Endometrium (tissue), 2 donors: ENCODE results near the gene DCLK1.

Experiments
- FAIRE-seq: peaks from 2 replicates; lab custom pipeline; 2012; peaks lifted over from hg19 to GRCh38; lab: Jason Lieb, UNC
- donor health status: control.
- donor health status: control.

Gene DCLK1

DNA sequence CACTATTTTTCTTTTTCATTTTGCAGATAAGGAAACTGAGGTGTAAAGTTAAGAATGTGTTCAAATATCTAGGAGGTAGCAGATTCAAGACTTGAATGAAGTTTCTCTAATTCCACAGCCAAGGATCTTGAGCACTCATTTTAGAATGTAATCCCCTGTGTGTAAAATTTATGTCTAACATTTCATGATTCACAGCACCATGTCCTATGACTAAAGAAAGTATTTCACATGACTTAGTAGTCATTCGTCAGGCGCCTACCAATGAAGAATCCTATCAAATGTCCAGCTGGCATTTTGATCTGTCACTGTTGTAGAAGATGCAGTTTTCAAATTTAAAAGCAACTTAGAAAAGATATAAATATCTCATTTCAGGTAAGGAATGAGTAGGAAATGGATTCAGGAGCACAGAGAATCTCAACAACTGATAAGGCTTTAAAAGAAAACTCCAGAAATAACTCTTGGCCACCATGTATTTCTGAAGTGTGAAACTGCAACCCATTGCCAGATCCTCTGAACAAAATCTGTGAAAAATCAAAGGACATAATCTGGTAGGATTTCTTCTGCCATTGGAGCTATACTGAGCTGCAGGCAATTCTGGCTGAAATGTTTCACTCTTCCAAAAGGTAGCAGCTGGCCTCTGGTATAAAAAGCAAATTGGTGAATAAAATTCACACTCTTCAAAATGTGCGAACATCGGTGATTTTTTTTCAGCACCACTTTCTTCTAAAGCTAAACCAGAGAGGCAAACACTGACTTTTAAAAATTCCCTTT, 92.2 kb downstream of the DCLK1 start:
- no peak for FAIRE-seq

DNA sequence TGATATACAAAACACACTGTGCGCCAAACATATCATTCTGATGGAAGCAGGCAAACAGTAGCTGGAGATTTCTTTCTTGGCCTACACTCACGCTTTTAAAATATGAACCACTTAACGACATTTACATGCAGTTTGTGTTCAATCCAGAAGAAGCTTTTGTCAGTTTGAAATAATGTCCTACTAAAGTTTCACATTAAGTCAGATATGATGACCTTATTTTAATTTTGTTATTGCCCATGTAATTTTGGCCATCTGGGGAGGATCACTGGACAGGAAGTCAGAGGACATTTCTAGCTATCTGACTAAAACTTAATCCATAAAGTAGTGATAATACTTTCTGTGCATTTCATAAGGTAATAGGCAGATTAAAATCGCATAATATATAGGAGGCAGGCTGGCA, 98.1 kb downstream of the DCLK1 start:
- no peak for FAIRE-seq

DNA sequence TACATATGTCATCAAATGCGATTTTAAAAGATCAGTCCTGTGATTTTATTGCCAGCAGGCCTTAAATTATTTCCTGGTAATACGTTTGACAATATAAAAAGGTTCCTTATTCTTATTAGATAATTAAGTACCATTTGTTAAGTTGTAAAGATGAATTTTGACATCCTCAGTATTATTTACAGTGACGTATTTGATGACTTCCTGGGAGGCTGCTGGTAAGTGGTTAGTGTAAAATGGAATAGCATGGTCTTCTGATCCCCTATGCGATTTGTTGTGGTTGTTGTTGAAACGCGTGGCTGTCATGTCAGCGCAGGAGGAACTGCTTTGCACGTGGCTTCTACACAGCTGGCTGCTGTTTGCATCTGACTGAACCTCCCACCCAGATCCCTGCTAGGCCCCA, 99.7 kb downstream of the DCLK1 start:
- no peak for FAIRE-seq

DNA sequence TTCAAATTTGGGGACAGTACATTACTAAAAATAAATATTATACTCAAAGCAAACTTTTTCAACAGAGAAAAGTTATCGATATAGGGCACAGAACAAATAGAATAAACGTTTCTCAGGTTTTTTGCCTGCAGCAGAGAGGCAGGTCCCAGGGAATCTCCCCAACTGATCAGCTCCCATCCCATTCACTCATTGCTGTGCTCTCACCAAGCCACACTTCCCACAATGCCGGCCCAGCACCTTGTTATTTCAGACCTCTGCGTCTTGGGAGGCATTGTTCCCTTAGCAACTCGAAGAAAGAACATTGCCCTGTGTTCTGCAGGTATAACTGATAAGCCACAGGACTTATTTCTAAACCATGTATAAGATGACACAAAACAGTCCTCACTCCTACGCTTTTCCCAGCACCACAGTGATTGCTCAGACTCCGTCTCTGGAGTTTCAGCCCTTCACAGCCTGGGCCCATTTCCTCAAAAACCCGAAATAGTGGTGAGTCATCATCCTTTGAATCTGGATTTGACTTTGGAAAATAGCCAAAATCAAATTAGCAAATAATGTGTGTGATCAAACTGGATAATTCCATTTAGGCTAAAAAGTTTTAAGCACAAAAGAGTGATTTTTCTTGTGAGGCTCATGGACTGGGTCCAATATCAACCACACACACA, 100.4 kb downstream of the DCLK1 start:
- peak; percentile 33 for FAIRE-seq

DNA sequence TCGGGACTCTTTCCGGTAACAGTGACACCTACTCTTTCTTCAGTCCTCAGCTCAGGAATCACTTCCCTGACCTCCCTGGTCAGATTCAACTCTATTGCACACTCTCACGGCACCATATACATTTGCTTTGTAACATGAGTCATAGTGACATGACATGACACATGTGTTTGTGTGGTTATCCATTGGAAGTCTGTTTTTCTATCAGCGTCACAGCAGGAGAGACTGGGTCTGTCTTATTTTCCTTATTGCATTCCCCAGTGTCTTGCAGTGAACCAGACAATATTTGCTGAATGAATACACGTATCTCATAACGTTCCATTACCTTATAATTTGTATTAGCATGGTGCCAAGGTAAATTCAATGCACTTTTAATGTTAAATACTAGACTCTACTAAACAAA, 102.0 kb downstream of the DCLK1 start:
- no peak for FAIRE-seq

DNA sequence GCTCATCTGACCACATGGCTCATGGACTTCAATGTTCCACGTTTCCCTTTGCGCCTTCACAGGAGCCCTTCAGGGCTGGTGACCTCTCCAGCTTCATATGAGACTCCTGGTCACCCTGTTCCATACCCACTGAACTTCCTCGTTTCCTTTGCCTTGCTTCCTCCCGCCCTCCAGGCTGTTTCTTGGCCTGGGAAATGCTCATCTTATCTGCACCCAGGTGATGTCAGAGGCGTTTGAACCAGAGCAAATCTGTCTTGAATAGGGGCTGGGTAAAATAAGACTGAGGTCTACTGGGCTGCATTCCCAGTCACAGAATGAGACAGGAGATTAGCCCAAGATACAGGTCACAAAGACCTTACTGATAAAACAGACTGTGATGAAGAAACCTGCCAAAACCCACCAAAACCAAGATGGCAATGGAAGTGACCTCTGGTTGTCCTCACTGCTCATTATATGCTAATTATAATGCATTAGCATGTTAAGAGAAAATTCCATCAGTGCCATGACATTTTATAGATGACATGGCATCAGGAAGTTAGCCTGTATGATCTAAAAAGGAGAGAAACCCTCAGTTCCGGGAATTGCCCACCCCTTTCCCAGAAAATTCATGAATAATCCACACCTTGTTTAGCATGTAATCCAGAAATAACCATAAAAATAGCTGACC, 102.7 kb downstream of the DCLK1 start:
- FAIRE-seq, result no peak

DNA sequence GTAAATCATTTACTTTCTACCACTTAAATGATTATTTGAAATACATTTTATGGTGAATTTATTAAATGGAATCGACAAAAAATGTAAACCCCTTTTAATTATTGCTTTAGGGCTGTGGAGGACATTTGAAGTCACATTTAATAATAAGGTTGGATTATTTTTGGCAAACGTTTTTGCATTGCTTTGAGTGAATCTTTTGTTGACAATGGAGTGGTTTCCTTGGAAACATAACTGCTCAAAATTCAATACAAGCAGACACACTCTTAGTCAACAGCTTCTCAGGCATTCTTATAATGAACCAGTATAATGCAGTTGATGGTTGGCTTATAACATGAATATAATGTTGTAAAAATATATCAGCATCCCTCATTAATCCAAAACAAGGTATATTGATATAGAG, 104.7 kb downstream of the DCLK1 start:
- FAIRE-seq, result no peak

DNA sequence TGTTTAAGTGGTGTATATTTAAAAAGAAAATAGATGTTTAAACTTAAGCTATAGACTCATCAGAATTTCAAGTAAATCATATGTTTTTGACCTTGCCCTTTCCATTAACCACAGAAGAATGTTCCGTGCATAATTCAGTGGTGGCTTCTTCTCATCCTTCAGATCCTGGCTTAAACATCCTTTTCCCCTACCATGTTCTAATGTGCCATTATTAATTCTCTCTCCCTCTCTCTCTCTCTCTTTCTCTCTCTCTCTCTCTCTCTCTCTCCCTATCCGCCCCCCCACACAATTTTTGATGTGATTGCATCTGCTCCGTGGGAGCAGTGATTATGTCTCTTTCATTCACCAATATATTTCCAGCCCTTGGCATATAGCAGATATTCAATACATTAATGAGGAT, 116.4 kb downstream of the DCLK1 start:
- FAIRE-seq, result no peak

DNA sequence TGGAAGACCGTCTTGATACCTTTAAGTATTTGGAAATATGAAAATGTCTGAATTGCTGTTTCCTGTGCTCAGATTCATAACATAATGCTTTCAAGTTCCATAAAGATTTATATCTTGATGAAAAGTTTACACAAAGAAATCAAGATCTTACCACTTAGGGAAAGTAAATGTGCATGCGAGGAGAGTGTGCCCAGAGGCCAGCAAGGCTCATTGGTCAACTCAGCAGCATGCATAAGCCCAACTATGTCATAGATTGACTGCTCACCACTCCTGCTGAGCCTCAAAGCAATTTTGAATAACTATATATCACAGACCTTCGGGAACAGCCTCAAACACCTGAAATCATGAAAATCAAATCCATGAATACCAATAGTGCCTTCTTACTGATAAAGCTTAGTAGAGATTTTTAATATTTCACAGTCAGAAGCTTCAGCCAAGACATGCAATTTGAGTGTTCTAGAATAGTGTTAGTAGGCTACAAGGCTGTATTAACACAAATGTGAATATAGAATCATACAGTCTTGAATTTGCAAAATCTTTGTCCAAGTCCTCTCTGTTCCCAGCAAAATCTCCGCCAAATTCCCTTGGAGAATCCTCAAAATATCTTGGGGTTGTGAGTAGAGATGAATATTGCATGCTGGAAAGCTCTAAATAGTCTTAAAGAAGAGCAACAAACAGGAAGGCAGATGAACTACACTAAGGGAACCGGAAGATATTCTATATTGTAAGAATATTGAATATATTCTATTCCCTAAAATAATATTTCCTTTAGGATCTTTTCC, 124.1 kb downstream of the DCLK1 start:
- FAIRE-seq, result no peak

DNA sequence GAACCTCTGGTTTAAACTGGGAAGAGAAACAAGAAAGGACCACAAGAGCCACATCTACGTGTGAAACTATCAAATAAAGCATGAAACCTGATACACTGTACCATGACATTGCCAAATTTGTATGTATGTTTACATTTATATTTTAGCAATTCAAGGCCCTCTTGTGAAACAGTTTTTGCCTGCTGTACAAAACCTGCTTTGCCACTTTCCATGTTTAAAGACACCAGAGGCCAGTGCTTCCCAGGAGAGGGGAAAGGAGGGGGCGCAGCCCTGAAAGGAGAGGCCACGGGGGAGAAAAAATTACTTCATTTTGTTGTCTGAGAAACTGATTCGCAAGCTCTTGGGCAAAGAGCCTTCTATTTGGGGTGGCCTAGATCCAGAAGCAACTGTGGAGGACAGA, 124.8 kb downstream of the DCLK1 start:
- no peak for FAIRE-seq

DNA sequence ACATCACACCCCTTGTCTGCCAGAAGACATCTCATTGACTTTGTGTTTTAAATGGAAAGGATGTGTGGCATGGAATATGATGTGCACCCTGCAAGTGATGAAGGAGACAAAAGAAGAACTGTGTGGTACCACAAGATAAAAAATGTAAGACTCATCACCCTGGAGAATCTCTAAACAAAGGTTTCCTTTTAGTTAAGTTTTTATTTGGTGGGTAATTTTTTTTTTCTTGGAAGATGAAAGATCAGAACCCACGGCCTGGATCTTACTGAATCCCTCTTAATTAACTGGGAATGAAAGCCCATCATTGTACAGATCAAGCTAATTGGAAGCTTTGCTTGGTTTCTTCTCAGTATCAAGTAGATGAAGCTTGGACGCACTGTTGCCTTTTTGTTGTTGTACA, 129.6 kb downstream of the DCLK1 start:
- no peak for FAIRE-seq

DNA sequence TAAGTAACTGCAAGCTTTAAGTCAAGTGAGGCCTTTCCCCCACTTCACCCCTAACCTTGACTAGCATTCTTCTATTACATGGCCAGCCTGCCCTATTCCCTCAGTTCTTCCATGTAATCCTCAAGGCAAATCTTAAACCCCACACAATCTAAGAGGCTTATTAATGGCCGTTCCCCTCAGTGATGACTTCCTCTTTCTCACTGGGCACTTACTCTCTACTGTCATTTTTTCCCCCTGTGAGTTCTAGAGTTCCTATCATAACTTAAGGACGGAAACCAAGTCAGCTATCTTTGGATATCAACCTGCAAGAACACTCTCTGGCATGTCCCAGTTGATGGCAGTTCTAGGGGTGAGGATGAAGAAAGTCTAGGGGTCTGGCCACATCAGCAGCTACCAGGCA, 131.2 kb downstream of the DCLK1 start:
- no peak for FAIRE-seq

DNA sequence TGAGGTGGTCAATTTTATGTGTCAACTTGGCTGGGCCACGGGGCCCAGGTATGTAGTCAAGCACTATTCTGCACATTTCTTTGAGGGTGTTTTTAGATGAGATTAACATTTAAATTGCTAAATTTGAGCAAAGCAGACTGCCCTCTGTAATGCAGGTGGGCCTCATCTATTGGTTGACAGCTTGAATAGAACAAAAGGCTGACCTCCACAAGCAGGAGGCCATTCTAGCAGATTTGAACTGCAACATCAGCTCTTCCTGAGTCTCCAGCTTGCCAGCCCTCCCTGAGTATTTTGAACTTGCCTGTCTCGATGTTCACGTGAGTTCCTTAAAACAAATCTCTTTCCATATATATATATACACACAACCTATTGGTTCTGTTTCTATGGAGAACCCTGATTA, 134.8 kb downstream of the DCLK1 start:
- no peak for FAIRE-seq

DNA sequence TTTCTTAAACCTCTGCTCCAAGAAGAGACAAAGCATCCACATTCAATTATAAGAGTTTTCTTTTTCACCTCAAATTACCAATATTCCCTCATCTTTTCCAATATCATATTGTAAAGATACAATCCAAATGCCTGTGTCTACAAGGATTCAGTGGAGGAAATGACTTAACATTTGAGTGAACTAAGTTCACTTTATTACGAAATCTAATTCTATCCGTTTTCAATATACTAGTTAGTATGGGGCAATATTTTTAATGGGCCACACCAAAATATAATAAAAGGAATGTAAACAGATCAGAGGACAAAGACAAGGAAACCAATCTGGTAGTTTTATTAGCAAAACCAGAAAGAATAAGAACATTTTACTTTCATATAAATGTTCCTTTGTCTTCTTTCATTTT, 136.0 kb downstream of the DCLK1 start:
- no peak for FAIRE-seq

DNA sequence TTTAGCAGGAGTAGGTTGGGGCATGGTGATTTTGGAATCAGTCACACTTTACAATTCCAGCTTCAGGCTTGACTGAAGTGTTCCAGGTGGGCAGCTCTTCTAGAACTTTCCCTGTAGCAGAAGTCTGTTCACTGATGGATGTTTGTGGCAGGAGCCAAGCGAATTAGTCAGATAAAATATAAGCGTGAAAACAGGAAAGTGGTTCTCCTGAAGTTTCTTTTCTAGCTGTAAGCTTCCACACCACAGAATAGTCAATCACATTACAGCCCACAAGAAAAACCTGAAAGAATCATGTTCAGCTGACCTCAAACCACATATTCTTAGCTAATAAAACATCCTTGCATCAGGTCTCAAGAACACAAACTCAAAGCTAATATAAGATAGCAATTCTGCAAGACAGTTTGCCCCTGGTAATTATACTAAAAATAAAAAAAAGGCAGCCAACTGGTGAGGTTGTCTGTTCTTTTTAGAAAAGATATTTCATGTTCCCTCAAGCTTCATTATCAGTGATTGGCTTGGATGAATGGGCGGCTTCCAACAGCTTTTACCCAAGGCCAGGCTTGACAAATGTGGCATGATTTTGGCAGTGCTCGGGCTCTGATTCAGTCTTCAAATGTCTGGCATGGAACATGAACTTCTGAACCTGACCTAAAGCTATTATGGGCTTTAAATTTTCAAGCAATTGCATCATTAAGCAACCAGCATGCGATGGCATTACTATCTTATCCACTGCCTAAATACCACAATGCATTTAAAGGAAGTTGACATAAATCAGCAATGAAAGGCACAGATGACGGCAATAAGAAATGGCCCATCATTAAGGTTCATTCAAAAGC, 136.8 kb downstream of the DCLK1 start:
- no peak for FAIRE-seq

DNA sequence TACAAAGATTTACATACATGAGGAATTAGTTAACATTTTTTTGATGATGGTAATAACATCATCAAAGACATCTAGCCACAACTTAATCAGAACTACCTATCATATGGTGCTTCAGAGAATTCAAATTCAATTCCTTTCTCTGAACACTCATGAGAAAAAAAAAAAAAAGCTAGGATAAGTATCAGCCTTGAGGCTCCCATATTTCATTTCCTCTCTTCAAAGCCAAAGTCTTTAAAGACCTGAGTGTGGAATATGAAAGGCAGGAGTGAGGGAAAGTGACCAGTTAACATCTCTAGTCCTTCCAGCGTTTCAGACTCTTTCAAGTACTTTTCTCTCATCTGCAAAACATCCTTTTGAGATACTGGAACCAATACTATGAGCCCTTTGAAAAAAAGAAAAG, 137.5 kb downstream of the DCLK1 start:
- FAIRE-seq, result no peak

DNA sequence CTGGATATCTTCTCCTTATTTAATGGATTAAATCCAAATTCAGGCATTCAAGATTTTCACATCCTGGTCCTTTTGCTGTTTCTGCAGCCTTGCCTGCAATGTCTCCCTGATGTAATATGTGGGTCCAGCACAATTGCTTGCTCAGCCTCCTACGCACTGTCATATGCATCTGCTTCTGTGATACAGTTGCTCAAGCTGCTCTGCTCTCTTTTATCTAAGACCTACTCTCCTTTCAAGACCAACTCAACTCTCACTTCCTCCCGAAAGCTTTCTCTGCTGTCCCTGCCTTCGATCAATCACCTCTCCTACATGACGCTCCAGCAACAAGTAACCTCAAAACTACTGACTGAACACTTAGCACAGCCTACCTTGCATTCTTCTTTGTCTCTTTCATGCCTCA, 138.2 kb downstream of the DCLK1 start:
- no peak for FAIRE-seq

DNA sequence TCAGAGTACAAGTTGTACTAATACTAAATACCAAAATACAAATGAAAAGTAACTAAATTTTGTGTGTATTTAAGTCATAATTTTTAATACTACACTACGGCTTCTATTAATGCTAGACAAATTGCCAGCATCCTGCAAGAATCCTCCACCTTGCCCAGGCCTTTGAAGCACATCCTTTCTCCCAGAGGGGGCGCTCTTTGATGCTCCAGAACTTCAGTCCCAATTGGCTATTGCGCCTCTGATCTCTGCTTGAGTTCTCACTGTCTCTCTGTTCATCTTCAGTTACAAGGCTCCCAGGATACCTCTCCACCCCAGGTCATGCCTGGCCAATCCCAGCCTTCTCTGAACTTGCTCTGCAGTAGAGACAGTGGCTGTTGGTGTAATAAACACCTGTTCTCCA, 141.0 kb downstream of the DCLK1 start:
- no peak for FAIRE-seq

DNA sequence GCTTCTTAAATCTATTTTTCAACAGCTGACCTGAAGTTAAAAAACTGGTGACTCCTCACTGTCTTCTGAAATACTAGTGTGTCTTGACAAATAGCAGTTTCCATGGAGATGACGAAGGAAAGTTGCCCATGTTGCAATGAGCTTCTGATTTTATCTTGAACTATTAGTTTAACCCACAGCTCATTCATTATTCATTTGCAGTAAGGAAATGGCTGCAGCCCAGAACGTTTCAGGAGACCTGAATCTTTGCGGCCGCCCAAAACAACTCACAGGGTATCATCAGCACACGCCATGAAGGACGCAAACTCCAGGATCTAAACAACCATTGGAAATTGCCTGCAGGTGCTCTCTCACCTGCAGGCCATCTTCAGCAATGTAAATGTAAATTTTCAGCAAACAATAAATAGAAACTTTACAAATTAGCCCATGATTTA, 142.5 kb downstream of the DCLK1 start:
- FAIRE-seq, result no peak

DNA sequence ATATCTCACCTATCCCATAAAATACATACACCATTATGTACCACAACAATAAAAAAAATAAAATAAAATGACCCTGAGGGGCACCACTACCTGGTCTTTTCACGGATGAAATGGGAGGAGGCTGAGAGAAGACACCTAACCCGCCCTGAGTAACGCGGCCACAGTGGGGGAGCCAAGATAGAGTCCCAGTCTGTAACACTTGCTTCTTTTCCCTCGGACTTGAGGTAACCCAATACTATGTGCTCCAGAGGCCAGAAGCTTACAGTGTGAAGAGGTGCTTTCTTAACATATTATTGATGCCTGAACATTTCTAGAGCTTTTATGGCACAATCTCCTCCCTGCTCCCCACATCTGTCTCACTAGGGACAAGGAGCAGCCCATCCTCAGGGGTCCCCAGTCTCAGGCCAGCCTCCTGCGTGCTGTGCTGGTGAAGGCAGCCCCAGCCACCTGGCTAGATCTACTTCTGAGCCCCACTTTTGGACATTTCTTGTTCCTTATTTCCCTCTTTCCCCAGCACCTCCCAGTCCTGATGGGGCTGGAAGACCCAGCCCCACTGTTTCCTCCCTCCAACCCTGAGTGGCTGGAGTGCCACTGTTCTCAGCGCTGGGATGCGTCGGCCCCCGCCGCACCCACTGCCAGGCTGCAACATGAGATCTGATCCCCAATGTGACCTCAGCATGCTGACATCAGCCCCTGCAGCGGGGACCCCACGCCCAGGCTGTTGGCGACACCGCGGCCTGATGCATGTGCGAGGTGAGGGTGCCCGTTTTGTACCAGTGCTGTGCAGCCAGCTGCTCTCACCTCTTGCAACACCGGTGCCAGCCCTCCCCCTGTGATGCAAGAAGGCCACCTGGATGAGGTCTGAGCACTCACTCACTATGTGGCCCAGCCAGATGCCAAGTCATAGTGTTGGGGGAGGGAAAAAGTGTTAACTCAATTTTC, 143.3 kb downstream of the DCLK1 start:
- no peak for FAIRE-seq
